HepG2 (cell line): Measurements from ENCODE around the gene TULP3.

ENCODE experiments used
- CCAR2 ChIP-seq: fragments of 200-400 bp; formaldehyde crosslinking; optimal IDR thresholded peaks from 2 replicates; pipeline ENCODE3; 2018; ENCODE audit warnings: low read depth, mild to moderate bottlenecking, low read length, moderate library complexity
- CHD4 ChIP-seq: fragments of 200-600 bp; sonication (generic); IDR thresholded peaks from 2 replicates; pipeline ENCODE4 v1.7.0; 2017; ENCODE audit warnings: mild to moderate bottlenecking, low read length, borderline replicate concordance
- CTCF ChIP-seq: sonication (generic); formaldehyde crosslinking; IDR thresholded peaks from 2 replicates; pipeline ENCODE4 v1.5.0; 2020; ENCODE audit warnings: mild to moderate bottlenecking, missing genetic modification reagents, moderate library complexity
- EP300 ChIP-seq, 3 experiments: sonication (generic) in 1 of 3; formaldehyde crosslinking in 1 of 3; IDR thresholded peaks; 2 replicates each; pipeline versions ENCODE4 v1.5.1 to v1.6.1; 2011 to 2020; ENCODE audit warnings: low read depth in 2 of 3, low read length in 2 of 3, borderline replicate concordance in 1 of 3, improper control_type of control experiment in 1 of 3, mild to moderate bottlenecking in 1 of 3, missing genetic modification reagents in 1 of 3, moderate library complexity in 1 of 3
- JUNB ChIP-seq: sonication (generic); formaldehyde crosslinking; IDR thresholded peaks from 2 replicates; pipeline ENCODE4 v1.8.0; 2022; ENCODE audit warnings: missing genetic modification reagents, mild to moderate bottlenecking, borderline replicate concordance
- LCORL ChIP-seq, 2 experiments: fragments of 450-650 bp in 1 of 2; sonication (generic) in 1 of 2; formaldehyde crosslinking in 1 of 2; IDR thresholded peaks; 2 replicates each; pipeline versions ENCODE4 v1.5.0 to v1.6.1; 2017 to 2020; ENCODE audit warnings: antibody characterized with exemption in 1 of 2, missing genetic modification reagents in 1 of 2
- MEIS2 ChIP-seq: sonication (generic); formaldehyde crosslinking; IDR thresholded peaks from 2 replicates; pipeline ENCODE4 v1.9.0; 2021; ENCODE audit warnings: mild to moderate bottlenecking, missing genetic modification reagents
- NAIF1 ChIP-seq: sonication (generic); formaldehyde crosslinking; IDR thresholded peaks from 2 replicates; pipeline ENCODE4 v1.5.0; 2020; ENCODE audit warnings: mild to moderate bottlenecking, missing genetic modification reagents, borderline replicate concordance
- PBX3 ChIP-seq: sonication (generic); formaldehyde crosslinking; IDR thresholded peaks from 2 replicates; pipeline ENCODE4 v1.8.1; 2023; ENCODE audit warnings: missing genetic modification reagents, inconsistent platforms, borderline replicate concordance
- POLR2AphosphoS5 ChIP-seq: IDR thresholded peaks from 2 replicates; pipeline ENCODE4 v1.6.1; 2012; ENCODE audit warnings: low read depth, low read length
- SP2 ChIP-seq: sonication (generic); formaldehyde crosslinking; IDR thresholded peaks from 2 replicates; pipeline ENCODE4 v1.5.1; 2020; ENCODE audit warnings: mild to moderate bottlenecking, missing genetic modification reagents
- ZMAT3 ChIP-seq: sonication (generic); formaldehyde crosslinking; conservative IDR thresholded peaks from 2 replicates; pipeline ENCODE4 v1.7.0; 2021; ENCODE audit warnings: missing genetic modification reagents

GRCh38 chr12:2877047-2877952 lies 13.4 kb upstream of the TULP3 start, which contains the start of the genes FOXM1 and RHNO1:
- TF ChIP-seq PBX3 (CRISPR knock-in tag) (no peak), ZMAT3 (CRISPR knock-in tag) (no peak), CTCF (CRISPR knock-in tag) (no peak), JUNB (CRISPR knock-in tag) (no peak), NAIF1 (CRISPR knock-in tag) (no peak), MEIS2 (CRISPR knock-in tag) (no peak), CCAR2 (no peak), CHD4 (no peak), LCORL (IDR thresholded peaks at IDR 0.05) (no peak), LCORL (CRISPR knock-in tag; IDR thresholded peaks at IDR 0.05) (no peak), SP2 (CRISPR knock-in tag) (peak; percentile 41; the same call in 1 of the 2 replicates), EP300 (IDR thresholded peaks at IDR 0.05; ENCODE audit: low read depth in 2 of 2, low read length in 2 of 2) (no peak), EP300 (CRISPR knock-in tag; IDR thresholded peaks at IDR 0.05; ENCODE audit: borderline replicate concordance) (no peak), POLR2AphosphoS5 (peak; percentile 78)
